ENCODE measurements around the gene BICRA.

- TF ChIP-seq CTCF (IDR thresholded peaks at IDR 0.05; ENCODE audit: poor library complexity) (no peak), EZH2 (IDR thresholded peaks at IDR 0.05; ENCODE audit: borderline replicate concordance) (no peak)
Measured at GRCh38 chr19:47573071-47574026, 35.6 kb upstream of the BICRA start, which contains the start of gene ZNF541.

Measured in hepatocyte (in vitro differentiated cells).